ENCODE results near the gene MSANTD1. TPM values are rescaled to one million over a fixed set of nuclear protein-coding genes. Genes with fewer than 3 reads are reported as not detected.

Gene MSANTD1
- total and polyA plus RNA-seq, 2 of the 8 experiments (the other 6 are each of a cell fraction or from before 2014, with no cell fraction given) = 0.23 to 0.45 TPM

DNA sequence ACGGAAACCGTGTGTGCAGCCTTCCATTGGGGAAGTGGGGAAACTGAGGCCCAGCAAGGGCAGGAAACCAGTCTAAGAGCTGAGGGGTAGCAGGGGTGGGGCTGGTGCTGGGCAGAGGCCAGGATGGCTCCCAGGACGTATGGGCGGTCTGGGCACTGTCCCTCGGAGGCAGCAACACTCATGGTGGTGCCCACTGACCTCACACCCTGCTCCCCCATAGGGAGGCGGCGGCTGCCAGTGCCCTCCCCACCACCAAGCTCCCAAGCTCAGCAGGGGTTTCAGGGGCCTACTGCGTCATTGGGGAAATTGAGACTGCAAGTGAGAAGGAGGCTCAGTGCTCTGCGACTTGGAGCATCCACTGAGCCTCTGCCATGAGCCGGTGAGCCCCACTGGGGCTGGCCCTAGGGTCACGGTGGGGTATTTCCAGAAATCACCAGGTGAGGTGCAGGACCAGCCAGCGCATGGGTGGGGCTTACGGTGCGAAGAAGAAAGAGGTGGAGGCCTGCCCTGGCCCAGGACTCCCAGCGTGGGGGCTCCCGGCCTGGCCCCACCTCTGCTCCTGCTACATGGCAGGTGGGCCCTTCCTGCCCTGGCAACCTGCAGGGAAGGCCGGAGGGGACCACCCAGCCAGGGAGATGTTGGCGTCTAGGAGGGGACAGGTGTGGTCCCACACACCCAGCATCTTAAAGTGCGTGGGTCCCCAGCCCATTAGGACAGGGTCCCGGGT lies 915 bp downstream of the MSANTD1 start:
- Histone ChIP-seq H2AFZ (ENCODE audit: low read length) (no peak overlapping the region), H3K23me2 (ENCODE audit: low read depth, low read length) (no peaks in the 10 kb centered on the region), H2BK20ac (ENCODE audit: low read length) (no peak overlapping the region), H3K14ac (ENCODE audit: insufficient read length) (no peak overlapping the region), H3K4ac (replicated peaks; ENCODE audit: insufficient read length, low read depth, low read length) (no peak overlapping the region), H4K20me1 (replicated peaks in 1 of 2; ENCODE audit: control insufficient read depth in 1 of 2, insufficient read depth in 2 of 2, low read length in 2 of 2) (peaks cover 2 to 8% of the 10 kb centered on the region in 2 experiments), H3K9ac (replicated peaks in 1 of 4; ENCODE audit: extremely low read depth in 1 of 4, low read depth in 3 of 4, low read length in 3 of 4) (no peak overlapping the region), H3K56ac (replicated peaks; ENCODE audit: insufficient read length, low read depth, low read length) (no peak overlapping the region), H3K36me3 (ENCODE audit: control insufficient read depth in 2 of 4, insufficient read depth in 4 of 4, low read length in 3 of 4) (no peaks in the 10 kb centered on the region), H3K79me2 (ENCODE audit: control insufficient read depth in 1 of 2, insufficient read depth in 2 of 2, low read length in 2 of 2) (no peaks in the 10 kb centered on the region), H3K27me3 (replicated peaks in 1 of 4; ENCODE audit: control insufficient read depth in 3 of 4, extremely low read depth in 1 of 4, insufficient read depth in 3 of 4, low read length in 3 of 4) (no peaks in the 10 kb centered on the region), H3K79me1 (ENCODE audit: low read depth, low read length) (no peaks in the 10 kb centered on the region), H4K91ac (replicated peaks; ENCODE audit: insufficient read length, low read length) (peak overlapping the region; percentile 54), H4K5ac (ENCODE audit: insufficient read length, low read depth, low read length) (no peak overlapping the region), H2BK120ac (replicated peaks; ENCODE audit: low read depth, low read length) (no peak overlapping the region), H3K4me2 (ENCODE audit: insufficient read depth in 1 of 2, low read depth in 2 of 2, low read length in 2 of 2) (no peak overlapping the region), H3K18ac (ENCODE audit: extremely low read depth, low read length) (peak overlapping the region; percentile 83; the same call in 1 of the 2 replicates), H4K8ac (ENCODE audit: extremely low read depth, insufficient read depth, low read length) (0 out of 2 replicates have a peak overlapping the region, but pooled peaks have one; percentile 1), H3K4me1 (replicated peaks in 1 of 4; ENCODE audit: control insufficient read depth in 3 of 4, insufficient read depth in 4 of 4, low read length in 3 of 4) (peaks cover 0 to 8% (median 0%) of the 10 kb centered on the region in 4 experiments; a peak in 3 of 7 replicates), H2BK5ac (ENCODE audit: low read depth, low read length) (peak overlapping the region; percentile 60; the same call in 1 of the 2 replicates), H3K4me3 (ENCODE audit: extremely low read depth in 1 of 4, insufficient read depth in 2 of 4, low read depth in 3 of 4, low read length in 4 of 4) (no peak overlapping the region), H2AK5ac (ENCODE audit: low read depth, low read length) (no peak overlapping the region), H2BK12ac (ENCODE audit: low read depth, low read length) (0 out of 2 replicates have a peak overlapping the region, but pooled peaks have one; percentile 27), H2BK15ac (ENCODE audit: low read length) (no peak overlapping the region; the same call in 1 of the 2 replicates), H3K23ac (ENCODE audit: insufficient read length) (no peak overlapping the region), H3K27ac (ENCODE audit: low read depth, low read length) (no peak overlapping the region), H3K9me3 (ENCODE audit: insufficient read depth in 2 of 2, low read depth in 1 of 2, low read length in 1 of 2) (no peaks in the 10 kb centered on the region)
- no peak for DNase-seq (ENCODE audit: low read depth in 1 of 2, low spot score in 2 of 2)
- no peak for FAIRE-seq
- TF ChIP-seq CBX8 (IDR thresholded peaks at IDR 0.05; ENCODE audit: borderline replicate concordance, low read depth, low read length) (no peak), NRF1 (IDR thresholded peaks at IDR 0.05; ENCODE audit: low read depth, low read length) (no peak), BCL11A (IDR thresholded peaks at IDR 0.05; ENCODE audit: low read depth in 2 of 2, low read length in 2 of 2) (no peak), TAF1 (IDR thresholded peaks at IDR 0.05; ENCODE audit: low read depth, low read length) (no peak)
- TF ChIP-seq, protein P1, sequence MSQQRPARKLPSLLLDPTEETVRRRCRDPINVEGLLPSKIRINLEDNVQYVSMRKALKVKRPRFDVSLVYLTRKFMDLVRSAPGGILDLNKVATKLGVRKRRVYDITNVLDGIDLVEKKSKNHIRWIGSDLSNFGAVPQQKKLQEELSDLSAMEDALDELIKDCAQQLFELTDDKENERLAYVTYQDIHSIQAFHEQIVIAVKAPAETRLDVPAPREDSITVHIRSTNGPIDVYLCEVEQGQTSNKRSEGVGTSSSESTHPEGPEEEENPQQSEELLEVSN (IDR thresholded peaks at IDR 0.05) = no peak
- CTCF ChIA-PET (ENCODE audit: partially characterized antibody) = interaction anchor here (0.6 to 2.3 kb wide), 5 partner anchors 8 to 194 kb away, joined by 3 to 7 read pairs (median 3); no protein-coding TSS in a partner anchor
- POLR2A ChIA-PET (ENCODE audit: partially characterized antibody) = interaction anchor here (1.1 to 1.9 kb wide), 2 partner anchors 9 to 69 kb away, joined by 3 to 4 read pairs; no protein-coding TSS in a partner anchor
- 90% methylated on average over 15 of the region's 20 CpGs; no CpG with 5 or more reads in 1 of the 2 experiments for WGBS, 2 experiments (ENCODE audit: extremely low coverage in 1 of 2, insufficient coverage in 1 of 2, insufficient read length in 1 of 2, insufficient replicate concordance in 2 of 2, low coverage in 1 of 2, low lambda C conversion rate in 2 of 2, missing lambda C conversion rate in 1 of 2)

Data from H1 (cell line).